T-helper 9 cell (primary cell): ENCODE data around the gene IRF2.
"Not testable (repeated sequence)": the region's sequence is repeated elsewhere in the genome, so short reads cannot be mapped to it uniquely, and the experiment has no call there.

ENCODE experiments used
- DNase-seq: peaks from one replicate; pipeline ENCODE4 v3.0.0-alpha.2; 2020

Gene IRF2

GRCh38 chr4:184361443-184361842 lies 112.9 kb downstream of the IRF2 start:
- DNase-seq = no peak

GRCh38 chr4:184359888-184360287 lies 114.5 kb downstream of the IRF2 start:
- no peak for DNase-seq

- DNase-seq = no peak
These were observed 115.7 kb downstream of the IRF2 start for GRCh38 chr4:184358521-184359232.

GRCh38 chr4:184357772-184358171 lies 116.6 kb downstream of the IRF2 start:
- DNase-seq = no peak

- no peak for DNase-seq
These were observed 117.2 kb downstream of the IRF2 start for GRCh38 chr4:184357165-184357564.

GRCh38 chr4:184356366-184356765 lies 118.0 kb downstream of the IRF2 start:
- no peak for DNase-seq

GRCh38 chr4:184355857-184356256 lies 118.5 kb downstream of the IRF2 start:
- DNase-seq = no peak

- DNase-seq = no peak
These were observed 119.2 kb downstream of the IRF2 start for GRCh38 chr4:184355111-184355604.

- DNase-seq = no peak
These were observed 121.5 kb downstream of the IRF2 start for GRCh38 chr4:184352891-184353290.

GRCh38 chr4:184351560-184352451 lies 122.5 kb downstream of the IRF2 start:
- DNase-seq = no peak

- DNase-seq = no peak
These were observed 123.4 kb downstream of the IRF2 start for GRCh38 chr4:184350964-184351363.

GRCh38 chr4:184350213-184350817 lies 124.0 kb downstream of the IRF2 start:
- DNase-seq = no peak

GRCh38 chr4:184349283-184350039 lies 124.9 kb downstream of the IRF2 start:
- DNase-seq = no peak

GRCh38 chr4:184348311-184349233 lies 125.8 kb downstream of the IRF2 start:
- DNase-seq = no peak

- no peak for DNase-seq
These were observed 126.8 kb downstream of the IRF2 start for GRCh38 chr4:184347251-184348239.

GRCh38 chr4:184346682-184347081 lies 127.7 kb downstream of the IRF2 start:
- DNase-seq = no peak

- not testable (repeated sequence) for DNase-seq
These were observed 128.1 kb downstream of the IRF2 start for GRCh38 chr4:184346273-184346672.

GRCh38 chr4:184345573-184345922 lies 128.8 kb downstream of the IRF2 start:
- no peak for DNase-seq

GRCh38 chr4:184344899-184345572 lies 129.3 kb downstream of the IRF2 start:
- DNase-seq = no peak

- DNase-seq = no peak
These were observed 129.9 kb downstream of the IRF2 start for GRCh38 chr4:184344435-184344834.
